ENCODE measurements around the gene MT1M.

- no peak for TF ChIP-seq POLR2A (IDR thresholded peaks at IDR 0.05)
- no peak for TF ChIP-seq CTCF (IDR thresholded peaks at IDR 0.05)
Measured at GRCh38 chr16:56628486-56629350, 3.7 kb upstream of the MT1M start.
